K562 (cell line): ENCODE results near the gene GMPR2. TPM values are rescaled to one million over a fixed set of nuclear protein-coding genes. Genes with fewer than 3 reads are reported as not detected.

Source experiments
- BRF1 ChIP-seq: IDR thresholded peaks from 3 replicates; pipeline ENCODE4 v1.6.1; 2011; ENCODE audit warnings: borderline replicate concordance, mild to moderate bottlenecking; ENCODE audit not compliant: insufficient read length; ENCODE audit errors: extremely low read depth
- CBX2 ChIP-seq: fragments of 200-600 bp; sonication (generic); IDR thresholded peaks from one replicate; pipeline ENCODE4 v1.6.1; 2012; ENCODE audit warnings: mild to moderate bottlenecking, low read length, inconsistent platforms; ENCODE audit not compliant: insufficient read depth, poor library complexity, severe bottlenecking
- CTBP1 ChIP-seq: fragments of 450-650 bp; IDR thresholded peaks from 2 replicates; pipeline ENCODE4 v1.6.1; 2016; ENCODE audit warnings: borderline replicate concordance
- E2F3 ChIP-seq: fragments of 250-450 bp; sonication (Bioruptor Pico); IDR thresholded peaks from 2 replicates; pipeline ENCODE4 v1.4.0; 2020; ENCODE audit warnings: mild to moderate bottlenecking
- EP300 ChIP-seq: IDR thresholded peaks from 2 replicates; pipeline ENCODE4 v1.6.1; 2012; ENCODE audit warnings: low read length, improper control_type of control experiment
- GTF2A2 ChIP-seq: IDR thresholded peaks from 2 replicates; pipeline ENCODE4 v1.6.1; 2016; ENCODE audit warnings: mild to moderate bottlenecking, missing genetic modification characterization, missing compliant biosample characterization
- HSF4 ChIP-seq: fragments of 250-450 bp; sonication (Bioruptor Pico); IDR thresholded peaks from 2 replicates; pipeline ENCODE4 v2.1.2; 2022; ENCODE audit warnings: mild to moderate bottlenecking, moderate library complexity, borderline replicate concordance
- KDM1A ChIP-seq, 2 experiments: fragments of 450-650 bp; IDR thresholded peaks; 2 replicates each; pipeline ENCODE4 v1.6.1; 2016; ENCODE audit warnings: mild to moderate bottlenecking in 2 of 2
- MEIS2 ChIP-seq: fragments of 450-650 bp; IDR thresholded peaks from 2 replicates; pipeline ENCODE4 v1.6.1; 2014; ENCODE audit warnings: mild to moderate bottlenecking; ENCODE audit not compliant: partially characterized antibody
- PHF8 ChIP-seq: fragments of 200-600 bp; sonication (generic); IDR thresholded peaks from 2 replicates; pipeline ENCODE4 v1.6.1; 2012; ENCODE audit warnings: mixed run types, mild to moderate bottlenecking, inconsistent platforms, low read length, moderate library complexity, borderline replicate concordance
- PRMT5 ChIP-seq: sonication (generic); formaldehyde crosslinking; IDR thresholded peaks from 2 replicates; pipeline ENCODE4 v1.5.0; 2020; ENCODE audit warnings: missing genetic modification reagents
- SIN3B ChIP-seq: fragments of 450-650 bp; IDR thresholded peaks from 2 replicates; pipeline ENCODE4 v1.6.1; 2017; ENCODE audit warnings: low read depth, mild to moderate bottlenecking, moderate library complexity
- SNRNP70 ChIP-seq: fragments of 200-400 bp; formaldehyde crosslinking; optimal IDR thresholded peaks from 2 replicates; pipeline ENCODE3; 2017; ENCODE audit warnings: low read depth, low read length
- TEAD1 ChIP-seq, 2 experiments: fragments of 450-650 bp in 1 of 2; sonication (generic) in 1 of 2; formaldehyde crosslinking; IDR thresholded peaks; 2 replicates each; pipeline versions ENCODE4 v1.4.0 to v1.8.0; 2020 to 2022; ENCODE audit warnings: mild to moderate bottlenecking in 2 of 2, missing genetic modification reagents in 1 of 2
- ZBTB8A ChIP-seq: fragments of 450-650 bp; IDR thresholded peaks from 2 replicates; pipeline ENCODE4 v1.6.1; 2018; ENCODE audit warnings: mild to moderate bottlenecking, moderate library complexity; ENCODE audit not compliant: partially characterized antibody
- ZC3H4 ChIP-seq: sonication (generic); formaldehyde crosslinking; IDR thresholded peaks from 2 replicates; pipeline ENCODE4 v1.9.0; 2021; ENCODE audit warnings: missing genetic modification reagents, borderline replicate concordance
- ZNF311 ChIP-seq: fragments of 250-450 bp; sonication (Bioruptor Pico); IDR thresholded peaks from 2 replicates; pipeline ENCODE4 v1.4.0; 2020; ENCODE audit warnings: mild to moderate bottlenecking, moderate library complexity
- polyA plus RNA-seq, 8 experiments: library from polyadenylated mRNA; depleted of rRNA in 4 of 8; stranded (reverse) in 5 of 8; unstranded in 3 of 8; fragments of >200 nt; fragmentation: Nextera tagmentation in 2 of 8; fragmentation: Illumina TruSeq in 1 of 8; extraction: Ambion mirVana in 2 of 8; extraction: Trizol in 1 of 8; gene quantifications; 2 replicates each; pipeline versions ENCODE4 v1.2.1 to v1.2.3, GENCODE V29; 2011 to 2014; ENCODE audit warnings: inconsistent platforms in 1 of 8, missing spikeins in 1 of 8
- total RNA-seq, 7 experiments: library from RNA; depleted of rRNA in 6 of 7; stranded (reverse); fragments of >200 nt in 6 of 7; fragmentation: Illumina TruSeq in 2 of 7; extraction: Trizol in 2 of 7; gene quantifications; 2 replicates each; pipeline versions ENCODE4 v1.2.1 to v1.2.3, GENCODE V29; 2011 to 2021; ENCODE audit warnings: low replicate concordance in 1 of 7
- TF ChIP-seq, protein P1 (sequence below), 2 experiments: IDR thresholded peaks in 1 of 2; conservative IDR thresholded peaks in 1 of 2; 2 replicates each; pipeline ENCODE4 v1.6.1; 2016; ENCODE audit warnings: low read depth in 2 of 2, mild to moderate bottlenecking in 1 of 2, missing compliant biosample characterization in 1 of 2, missing genetic modification characterization in 1 of 2, moderate library complexity in 1 of 2
- TF ChIP-seq, protein P2 (sequence below): fragments of 250-450 bp; sonication (Bioruptor Pico); IDR thresholded peaks from 2 replicates; pipeline ENCODE4 v1.8.0; 2022; ENCODE audit warnings: inconsistent platforms, mild to moderate bottlenecking, moderate library complexity, borderline replicate concordance
- TF ChIP-seq, protein P3 (sequence below), 2 experiments: fragments of 450-650 bp; conservative IDR thresholded peaks; 2 replicates each; pipeline ENCODE4 v1.6.1; 2017; ENCODE audit warnings: mild to moderate bottlenecking in 2 of 2, moderate library complexity in 2 of 2
- TF ChIP-seq, protein P4 (sequence below): fragments of 150-350 bp; conservative IDR thresholded peaks from 2 replicates; pipeline ENCODE4 v1.6.1; 2014; ENCODE audit warnings: low read length

The GMPR2 gene
- total and polyA plus RNA-seq, 9 of the 15 experiments (the other 6 are each of a cell fraction or from before 2014, with no cell fraction given), result 26.4 to 67.4 (median 36.3) TPM

DNA sequence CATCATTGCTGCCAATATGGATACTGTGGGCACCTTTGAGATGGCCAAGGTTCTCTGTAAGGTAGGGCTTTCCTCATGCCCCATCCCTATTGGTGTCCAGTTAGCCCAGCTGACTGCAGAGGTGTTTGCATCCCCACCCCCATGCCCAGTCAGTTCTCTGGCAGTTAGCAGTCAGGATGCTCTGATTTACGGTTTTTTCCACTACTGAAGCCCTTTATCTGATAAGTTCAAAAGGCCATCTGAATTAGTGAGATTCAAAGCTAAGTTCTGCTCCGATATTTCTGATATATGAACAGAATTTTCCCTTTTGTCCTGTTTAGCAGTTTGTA, 773 bp downstream of the GMPR2 start (continued):
- TF ChIP-seq, protein P1, sequence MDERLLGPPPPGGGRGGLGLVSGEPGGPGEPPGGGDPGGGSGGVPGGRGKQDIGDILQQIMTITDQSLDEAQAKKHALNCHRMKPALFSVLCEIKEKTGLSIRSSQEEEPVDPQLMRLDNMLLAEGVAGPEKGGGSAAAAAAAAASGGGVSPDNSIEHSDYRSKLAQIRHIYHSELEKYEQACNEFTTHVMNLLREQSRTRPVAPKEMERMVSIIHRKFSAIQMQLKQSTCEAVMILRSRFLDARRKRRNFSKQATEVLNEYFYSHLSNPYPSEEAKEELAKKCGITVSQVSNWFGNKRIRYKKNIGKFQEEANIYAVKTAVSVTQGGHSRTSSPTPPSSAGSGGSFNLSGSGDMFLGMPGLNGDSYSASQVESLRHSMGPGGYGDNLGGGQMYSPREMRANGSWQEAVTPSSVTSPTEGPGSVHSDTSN (CRISPR knock-in tag; IDR thresholded peaks at IDR 0.05; ENCODE audit: low read depth), result 0 out of 2 replicates have a peak, but pooled peaks have one; percentile 21
- TF ChIP-seq, protein P1 (tag; conservative IDR thresholded peaks at IDR 0.05; ENCODE audit: low read depth), result peak; percentile 82
- no peak for TF ChIP-seq HSF4 (CRISPR knock-in tag)
- no peak for TF ChIP-seq ZNF311 (CRISPR knock-in tag)
- TF ChIP-seq, protein P2, sequence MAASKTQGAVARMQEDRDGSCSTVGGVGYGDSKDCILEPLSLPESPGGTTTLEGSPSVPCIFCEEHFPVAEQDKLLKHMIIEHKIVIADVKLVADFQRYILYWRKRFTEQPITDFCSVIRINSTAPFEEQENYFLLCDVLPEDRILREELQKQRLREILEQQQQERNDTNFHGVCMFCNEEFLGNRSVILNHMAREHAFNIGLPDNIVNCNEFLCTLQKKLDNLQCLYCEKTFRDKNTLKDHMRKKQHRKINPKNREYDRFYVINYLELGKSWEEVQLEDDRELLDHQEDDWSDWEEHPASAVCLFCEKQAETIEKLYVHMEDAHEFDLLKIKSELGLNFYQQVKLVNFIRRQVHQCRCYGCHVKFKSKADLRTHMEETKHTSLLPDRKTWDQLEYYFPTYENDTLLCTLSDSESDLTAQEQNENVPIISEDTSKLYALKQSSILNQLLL (CRISPR knock-in tag), result no peak
- TF ChIP-seq PHF8, result no peak
- no peak for TF ChIP-seq ZC3H4 (CRISPR knock-in tag)
- TF ChIP-seq EP300, result peak; percentile 66
- TF ChIP-seq BRF1, result no peak
- peak; percentile 61 to 65; a peak in 3 of 4 replicates for TF ChIP-seq KDM1A (IDR thresholded peaks at IDR 0.05)
- TF ChIP-seq TEAD1 (CRISPR knock-in tag; IDR thresholded peaks at IDR 0.05), result 0 out of 4 replicates have a peak, but pooled peaks of 1 of the 2 experiments have one; percentile 25
- no peak for TF ChIP-seq SNRNP70
- TF ChIP-seq, protein P3, sequence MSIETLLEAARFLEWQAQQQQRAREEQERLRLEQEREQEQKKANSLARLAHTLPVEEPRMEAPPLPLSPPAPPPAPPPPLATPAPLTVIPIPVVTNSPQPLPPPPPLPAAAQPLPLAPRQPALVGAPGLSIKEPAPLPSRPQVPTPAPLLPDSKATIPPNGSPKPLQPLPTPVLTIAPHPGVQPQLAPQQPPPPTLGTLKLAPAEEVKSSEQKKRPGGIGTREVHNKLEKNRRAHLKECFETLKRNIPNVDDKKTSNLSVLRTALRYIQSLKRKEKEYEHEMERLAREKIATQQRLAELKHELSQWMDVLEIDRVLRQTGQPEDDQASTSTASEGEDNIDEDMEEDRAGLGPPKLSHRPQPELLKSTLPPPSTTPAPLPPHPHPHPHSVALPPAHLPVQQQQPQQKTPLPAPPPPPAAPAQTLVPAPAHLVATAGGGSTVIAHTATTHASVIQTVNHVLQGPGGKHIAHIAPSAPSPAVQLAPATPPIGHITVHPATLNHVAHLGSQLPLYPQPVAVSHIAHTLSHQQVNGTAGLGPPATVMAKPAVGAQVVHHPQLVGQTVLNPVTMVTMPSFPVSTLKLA (conservative IDR thresholded peaks at IDR 0.05), result no peak
- no peak for TF ChIP-seq ZBTB8A
- TF ChIP-seq E2F3 (CRISPR knock-in tag), result no peak
- TF ChIP-seq PRMT5 (CRISPR knock-in tag), result no peak
- TF ChIP-seq MEIS2, result peak; percentile 93
- peak; percentile 10; the same call in 1 of the 2 replicates for TF ChIP-seq CTBP1
- TF ChIP-seq CBX2, result no peak
- TF ChIP-seq, protein P4, sequence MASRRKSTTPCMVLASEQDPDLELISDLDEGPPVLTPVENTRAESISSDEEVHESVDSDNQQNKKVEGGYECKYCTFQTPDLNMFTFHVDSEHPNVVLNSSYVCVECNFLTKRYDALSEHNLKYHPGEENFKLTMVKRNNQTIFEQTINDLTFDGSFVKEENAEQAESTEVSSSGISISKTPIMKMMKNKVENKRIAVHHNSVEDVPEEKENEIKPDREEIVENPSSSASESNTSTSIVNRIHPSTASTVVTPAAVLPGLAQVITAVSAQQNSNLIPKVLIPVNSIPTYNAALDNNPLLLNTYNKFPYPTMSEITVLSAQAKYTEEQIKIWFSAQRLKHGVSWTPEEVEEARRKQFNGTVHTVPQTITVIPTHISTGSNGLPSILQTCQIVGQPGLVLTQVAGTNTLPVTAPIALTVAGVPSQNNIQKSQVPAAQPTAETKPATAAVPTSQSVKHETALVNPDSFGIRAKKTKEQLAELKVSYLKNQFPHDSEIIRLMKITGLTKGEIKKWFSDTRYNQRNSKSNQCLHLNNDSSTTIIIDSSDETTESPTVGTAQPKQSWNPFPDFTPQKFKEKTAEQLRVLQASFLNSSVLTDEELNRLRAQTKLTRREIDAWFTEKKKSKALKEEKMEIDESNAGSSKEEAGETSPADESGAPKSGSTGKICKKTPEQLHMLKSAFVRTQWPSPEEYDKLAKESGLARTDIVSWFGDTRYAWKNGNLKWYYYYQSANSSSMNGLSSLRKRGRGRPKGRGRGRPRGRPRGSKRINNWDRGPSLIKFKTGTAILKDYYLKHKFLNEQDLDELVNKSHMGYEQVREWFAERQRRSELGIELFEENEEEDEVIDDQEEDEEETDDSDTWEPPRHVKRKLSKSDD, result no peak
- no peak for TF ChIP-seq SIN3B
- no peak for TF ChIP-seq GTF2A2 (tag)
